ENCODE measurements around the gene TMEM204.

Gene TMEM204

DNA sequence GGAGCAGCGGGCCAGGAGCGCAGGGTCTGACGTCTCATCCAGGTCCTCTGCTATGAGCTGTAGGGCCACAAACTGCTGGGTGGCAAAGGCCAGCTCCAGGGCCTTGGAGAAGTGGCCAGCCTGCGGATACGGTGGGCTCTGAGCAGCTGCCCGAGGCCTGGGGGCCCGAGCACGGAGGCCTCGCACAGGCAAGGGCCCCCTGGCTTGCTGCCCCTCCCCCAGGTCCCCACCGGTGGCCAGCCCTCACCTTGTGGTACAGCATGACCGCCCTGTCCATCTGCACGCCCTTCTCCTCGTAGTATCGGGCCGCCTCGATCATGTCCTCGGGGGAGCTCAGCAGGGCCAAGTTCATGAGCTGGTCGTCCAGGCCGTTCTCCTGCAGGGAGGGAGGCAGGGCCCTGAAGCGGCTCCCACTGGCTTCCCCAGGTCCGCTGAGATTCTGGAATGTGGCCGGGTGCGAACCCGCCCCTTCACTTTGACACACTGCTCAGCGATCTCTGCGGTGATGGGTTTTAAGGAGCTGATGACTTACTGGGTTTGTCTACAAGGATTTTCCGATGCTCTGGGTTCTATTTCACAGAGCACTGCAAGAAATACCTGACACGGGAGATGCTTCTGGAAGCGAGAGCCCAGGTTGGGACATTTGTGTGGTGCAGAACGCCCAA is 9.8 kb upstream of the TMEM204 start:
- DNase-seq = no peak

DNA sequence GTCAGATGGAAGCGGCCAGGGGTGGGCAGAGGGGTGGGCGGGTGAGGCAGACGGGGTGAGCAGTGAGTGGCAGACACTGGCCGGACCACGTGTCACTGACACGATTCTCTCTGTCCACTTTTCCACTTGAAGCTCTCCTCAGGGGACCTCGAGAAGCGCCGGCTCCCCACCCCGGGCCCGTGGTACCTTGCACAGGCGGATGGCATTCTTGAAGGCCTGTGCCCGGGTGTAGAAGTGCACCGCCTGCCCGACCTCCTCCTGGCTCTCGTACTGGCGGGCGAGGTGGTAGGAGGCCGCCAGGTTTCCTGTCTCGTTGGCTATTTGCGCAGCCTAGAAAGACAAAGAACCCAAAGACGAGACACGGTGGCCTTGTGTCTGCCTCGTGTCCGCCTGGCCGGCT is 9.1 kb upstream of the TMEM204 start:
- DNase-seq = no peak

DNA sequence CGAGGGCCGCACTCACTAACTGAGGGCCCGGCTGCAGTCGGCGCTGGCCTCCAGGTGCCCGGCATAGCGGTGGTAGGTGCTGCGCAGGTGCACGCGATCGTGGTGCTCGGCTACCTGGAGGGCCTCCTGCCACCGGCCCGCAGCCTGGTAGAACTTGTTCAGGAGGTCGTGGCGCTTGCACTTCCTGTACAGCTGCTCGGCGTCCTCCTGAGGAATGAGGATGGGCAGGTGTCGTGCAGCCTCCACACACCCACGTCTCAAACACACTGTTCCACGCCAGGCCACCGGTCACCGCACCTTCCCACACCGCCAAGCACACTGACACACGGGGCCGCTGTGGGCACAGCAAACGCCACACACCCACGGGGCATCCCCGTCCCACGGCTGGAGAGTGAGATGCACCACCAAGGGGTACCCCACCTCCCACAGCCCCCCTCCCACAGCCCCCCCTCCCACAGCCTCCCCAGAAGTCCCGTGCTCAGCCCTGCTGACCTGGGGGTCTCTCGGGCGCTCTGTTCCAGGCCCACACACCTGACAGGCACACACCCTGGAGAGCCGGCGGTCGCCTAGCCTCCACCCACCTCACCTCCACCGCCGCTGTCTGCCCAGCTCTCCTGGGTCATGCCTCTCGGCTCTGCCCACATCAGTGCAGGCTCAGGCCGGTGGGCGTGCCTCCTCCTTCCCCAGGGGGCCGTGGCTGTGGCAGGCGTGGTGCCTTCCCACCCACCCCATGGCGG is 7.4 kb upstream of the TMEM204 start:
- no peak for DNase-seq

DNA sequence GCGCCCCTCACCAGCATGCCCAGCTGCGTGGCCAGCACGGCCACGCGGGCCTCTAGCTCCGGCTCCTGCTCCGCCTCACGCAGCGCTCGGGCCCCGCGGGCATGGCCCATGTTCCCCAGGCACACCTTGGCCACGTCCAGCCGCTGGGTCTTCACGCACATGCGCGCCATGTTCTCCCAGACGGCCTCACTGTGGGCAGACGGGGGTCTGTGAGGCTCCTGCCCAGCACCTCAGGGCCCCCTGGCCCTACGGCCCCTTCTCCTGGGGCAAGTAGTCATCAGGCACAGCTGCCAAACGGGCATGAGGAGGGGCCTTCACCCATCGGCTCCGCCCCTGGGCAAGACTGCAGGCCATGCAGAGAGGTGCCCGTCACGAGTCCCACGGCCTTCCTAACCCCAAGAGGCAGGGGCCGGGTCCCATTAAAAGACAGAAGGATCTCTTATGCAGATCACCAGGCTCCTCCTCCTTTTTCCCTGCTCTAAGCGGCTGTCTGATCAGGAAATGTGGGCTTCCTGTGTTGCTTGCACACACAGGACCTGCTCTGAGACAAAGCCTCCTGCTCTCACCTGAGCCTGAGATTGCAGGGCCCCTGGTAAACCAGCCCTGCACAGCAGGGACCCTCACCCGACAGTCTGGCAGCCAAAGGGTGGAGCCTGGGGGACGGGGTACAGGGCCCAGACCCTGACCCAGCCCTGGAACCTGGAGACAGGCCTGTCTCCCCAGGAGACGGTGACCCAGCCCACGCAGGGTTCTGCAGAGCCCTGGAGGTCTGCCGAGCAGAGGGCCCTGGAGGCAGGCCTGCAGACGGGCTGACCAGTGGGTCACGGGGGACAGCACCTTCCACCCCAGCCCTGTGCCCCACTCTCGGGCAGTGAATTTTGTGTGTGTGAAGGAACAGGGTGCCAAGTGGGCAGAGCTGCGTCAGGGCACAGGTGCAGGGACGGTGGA is 6.6 kb upstream of the TMEM204 start:
- no peak for DNase-seq

DNA sequence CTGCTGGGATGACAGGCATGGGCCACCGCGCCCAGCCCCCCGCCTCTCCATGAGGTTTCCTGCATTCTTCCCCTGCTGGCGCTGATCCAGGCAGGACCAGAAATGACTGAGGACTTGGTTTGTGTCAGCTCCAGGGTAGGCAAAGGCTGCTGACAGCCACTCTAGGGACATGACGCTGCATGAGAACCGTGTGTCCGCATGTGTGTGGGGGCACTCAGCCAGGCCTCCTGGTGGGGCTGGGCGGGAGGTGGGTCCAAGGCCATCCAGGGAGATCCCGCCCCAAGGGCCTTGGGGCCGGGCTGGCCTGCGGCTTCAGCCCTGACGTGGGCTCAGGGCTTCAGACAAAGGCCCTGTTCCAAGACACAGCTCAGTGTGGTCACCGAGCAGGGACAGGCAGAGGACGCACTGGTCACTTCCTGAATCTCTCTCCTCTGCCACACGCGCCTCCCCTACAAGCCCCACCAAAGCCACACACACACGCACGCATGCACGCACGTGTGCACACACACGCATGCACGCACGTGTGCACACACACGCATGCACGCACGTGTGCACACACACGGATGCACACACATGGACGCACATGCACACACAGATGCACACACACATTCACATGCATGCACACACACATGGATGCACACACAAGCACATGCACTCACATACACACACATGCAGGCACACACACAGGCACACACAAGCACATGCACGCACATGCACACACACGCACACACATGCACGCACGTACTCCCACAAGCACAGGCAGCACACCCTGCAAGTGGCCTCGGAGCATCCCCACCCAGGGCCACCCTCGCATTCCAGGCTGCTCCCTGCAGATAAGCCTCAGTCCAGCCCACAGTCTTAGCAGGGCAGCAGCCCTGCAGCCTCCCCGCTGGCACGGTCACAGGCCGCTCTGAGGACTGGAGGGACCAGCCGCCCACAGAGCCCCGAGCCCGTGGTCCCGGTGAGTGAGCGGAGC is 5.3 kb upstream of the TMEM204 start:
- DNase-seq = no peak

DNA sequence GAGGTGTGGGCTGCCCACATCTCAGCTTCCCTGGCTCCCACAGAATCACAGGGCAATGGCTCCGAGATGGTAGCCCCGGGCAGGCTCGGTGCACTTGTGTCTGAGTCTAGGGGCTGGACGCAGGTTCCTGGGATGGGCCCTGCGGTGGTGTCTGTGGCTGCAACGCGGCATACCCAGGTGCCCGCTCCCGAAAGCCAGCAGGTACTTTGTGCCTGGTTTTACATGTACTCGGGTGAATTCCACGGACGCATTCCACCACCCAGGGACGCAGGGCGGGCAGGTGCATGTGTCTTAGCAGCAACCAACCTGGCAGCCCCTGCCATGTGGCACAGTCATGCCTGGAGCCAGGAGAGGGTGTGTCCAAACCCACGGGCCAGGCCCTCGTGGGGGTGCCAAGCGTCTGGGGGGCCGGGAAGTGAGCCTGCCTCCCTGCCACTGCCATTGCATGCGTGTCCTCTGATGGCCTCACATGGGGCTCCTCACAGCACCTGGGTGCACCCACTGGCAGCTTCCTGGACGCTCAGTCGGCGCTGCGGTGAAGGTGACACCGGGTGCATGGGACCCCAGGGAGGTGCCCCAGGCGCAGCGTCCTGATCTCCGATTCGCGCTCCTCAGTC is 4.4 kb upstream of the TMEM204 start:
- DNase-seq = no peak

DNA sequence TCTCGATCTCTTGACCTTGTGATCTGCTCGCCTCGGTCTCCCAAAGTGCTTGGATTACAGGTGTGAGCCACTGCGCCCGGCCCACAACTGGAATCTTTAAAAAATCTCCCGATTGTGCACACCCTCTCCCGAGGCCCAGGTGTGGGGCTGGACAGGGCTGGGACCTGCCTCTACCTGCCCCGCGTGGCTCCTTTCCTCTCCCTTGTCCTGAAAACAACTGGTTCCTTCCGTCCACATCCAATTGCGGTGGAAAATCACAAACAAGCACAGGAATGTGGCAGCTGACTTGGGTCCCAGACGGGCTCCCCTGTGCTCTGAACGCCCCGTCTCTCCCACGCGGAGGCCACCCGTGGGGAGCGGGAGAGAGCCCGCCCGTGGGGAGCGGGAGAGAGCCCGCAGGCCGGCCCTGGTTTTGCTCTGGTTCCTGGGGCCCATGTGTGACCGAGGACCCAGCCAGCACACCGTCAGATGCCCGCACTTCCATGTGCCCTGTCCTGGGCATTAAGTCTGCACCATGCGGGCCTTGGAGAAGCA is 3.0 kb upstream of the TMEM204 start:
- no peak for DNase-seq

DNA sequence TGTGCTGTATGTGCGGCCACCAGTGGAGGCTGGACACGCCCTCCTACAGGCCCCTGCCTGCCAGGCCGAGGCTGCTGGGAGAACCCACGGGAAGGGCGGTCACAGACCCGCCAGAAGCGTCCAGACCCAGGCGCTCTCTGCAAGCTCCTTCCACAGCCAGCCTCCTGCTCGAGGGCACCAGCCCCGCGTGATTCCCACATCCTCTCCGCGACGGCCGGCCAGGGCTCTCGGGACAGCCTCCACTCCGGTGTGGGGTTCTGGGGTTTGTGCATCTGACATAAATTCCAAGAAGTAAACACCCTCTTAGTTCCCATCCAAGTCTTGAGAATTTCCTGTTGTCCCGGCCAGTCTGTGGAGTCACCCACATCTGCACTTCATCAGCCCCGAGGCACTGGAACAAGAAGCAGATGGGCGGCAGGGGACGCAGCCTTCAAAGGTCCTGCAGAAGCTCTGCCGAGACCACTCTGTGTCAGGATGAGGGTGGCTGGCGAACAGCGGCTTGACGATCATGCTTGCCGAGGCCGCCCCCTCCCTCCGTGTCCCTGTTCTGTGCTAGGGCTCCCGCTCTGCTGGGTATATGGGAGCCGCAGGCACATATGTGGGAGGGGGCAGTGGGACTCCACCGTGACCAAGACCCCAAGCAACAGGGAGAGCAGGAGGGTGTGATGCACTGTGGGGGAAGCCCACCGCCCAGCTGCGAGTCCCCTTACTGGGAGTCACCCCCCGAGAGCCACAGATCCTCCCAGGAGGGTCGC is 2.4 kb upstream of the TMEM204 start:
- DNase-seq = no peak

DNA sequence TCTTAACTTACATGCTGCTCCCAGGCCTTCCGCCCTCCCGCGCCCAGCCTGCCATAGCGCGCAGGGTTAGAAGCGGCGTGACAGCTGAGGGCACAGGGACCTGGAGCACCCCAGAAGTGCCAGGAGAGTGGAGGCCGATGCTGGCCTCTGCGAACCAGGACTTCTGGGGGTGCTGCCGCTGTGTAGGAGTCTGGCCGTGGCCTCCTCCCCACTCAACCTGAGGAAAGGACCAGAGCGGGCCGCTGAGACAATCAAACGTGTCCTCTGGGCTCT is 1.9 kb upstream of the TMEM204 start:
- DNase-seq = no peak

DNA sequence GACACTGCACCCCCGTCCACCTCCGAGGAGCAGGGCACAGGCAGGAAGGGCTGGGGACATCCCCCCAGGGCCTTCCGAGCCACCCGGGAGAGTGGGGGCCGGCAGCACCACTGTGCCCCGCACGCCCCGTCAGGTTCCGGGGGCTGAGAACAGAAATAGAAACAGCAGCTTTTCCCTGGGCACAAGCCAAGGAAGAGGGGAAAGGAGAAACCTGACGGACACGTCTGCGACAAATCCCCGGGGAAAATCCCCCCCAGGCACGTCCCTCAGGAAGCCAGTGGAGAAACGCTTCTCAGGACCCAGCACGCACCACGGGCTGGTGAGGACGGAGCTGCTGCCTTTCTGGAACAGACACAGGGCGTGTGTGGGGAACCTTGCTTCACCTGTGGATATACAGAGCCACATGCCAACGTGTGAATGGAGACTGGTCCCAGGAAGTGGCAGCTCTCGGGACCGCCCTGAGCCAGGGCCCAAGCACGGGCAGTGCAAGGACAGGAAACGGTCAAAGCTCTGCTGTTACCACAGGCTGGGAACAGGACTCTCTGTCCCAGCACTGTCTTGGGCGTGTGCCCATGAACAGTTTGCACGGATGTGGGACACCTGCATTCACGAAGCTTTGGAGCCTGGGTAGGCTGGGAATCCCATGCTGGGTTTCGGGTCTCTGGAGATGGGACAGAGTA is 1.2 kb upstream of the TMEM204 start:
- DNase-seq = no peak

DNA sequence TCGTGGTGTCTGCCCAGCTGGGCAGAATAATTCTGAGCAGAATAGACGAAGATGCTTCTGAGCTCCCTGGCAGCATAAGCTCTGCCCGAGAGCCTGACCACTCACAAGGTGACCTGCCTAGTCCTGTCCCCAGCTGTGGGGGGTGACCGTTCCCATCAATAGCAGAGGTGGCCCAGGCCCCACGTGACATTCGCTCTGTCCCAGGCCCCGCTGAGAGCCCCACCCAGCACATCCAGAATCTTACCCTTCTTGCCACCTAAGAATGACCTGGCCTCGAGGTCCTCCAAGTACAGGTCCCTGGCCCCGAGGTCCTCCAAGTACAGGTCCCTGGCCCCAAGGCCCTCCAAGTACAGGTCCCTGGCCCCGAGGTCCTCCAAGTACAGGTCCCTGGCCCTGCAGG is 695 bp upstream of the TMEM204 start:
- DNase-seq = no peak

DNA sequence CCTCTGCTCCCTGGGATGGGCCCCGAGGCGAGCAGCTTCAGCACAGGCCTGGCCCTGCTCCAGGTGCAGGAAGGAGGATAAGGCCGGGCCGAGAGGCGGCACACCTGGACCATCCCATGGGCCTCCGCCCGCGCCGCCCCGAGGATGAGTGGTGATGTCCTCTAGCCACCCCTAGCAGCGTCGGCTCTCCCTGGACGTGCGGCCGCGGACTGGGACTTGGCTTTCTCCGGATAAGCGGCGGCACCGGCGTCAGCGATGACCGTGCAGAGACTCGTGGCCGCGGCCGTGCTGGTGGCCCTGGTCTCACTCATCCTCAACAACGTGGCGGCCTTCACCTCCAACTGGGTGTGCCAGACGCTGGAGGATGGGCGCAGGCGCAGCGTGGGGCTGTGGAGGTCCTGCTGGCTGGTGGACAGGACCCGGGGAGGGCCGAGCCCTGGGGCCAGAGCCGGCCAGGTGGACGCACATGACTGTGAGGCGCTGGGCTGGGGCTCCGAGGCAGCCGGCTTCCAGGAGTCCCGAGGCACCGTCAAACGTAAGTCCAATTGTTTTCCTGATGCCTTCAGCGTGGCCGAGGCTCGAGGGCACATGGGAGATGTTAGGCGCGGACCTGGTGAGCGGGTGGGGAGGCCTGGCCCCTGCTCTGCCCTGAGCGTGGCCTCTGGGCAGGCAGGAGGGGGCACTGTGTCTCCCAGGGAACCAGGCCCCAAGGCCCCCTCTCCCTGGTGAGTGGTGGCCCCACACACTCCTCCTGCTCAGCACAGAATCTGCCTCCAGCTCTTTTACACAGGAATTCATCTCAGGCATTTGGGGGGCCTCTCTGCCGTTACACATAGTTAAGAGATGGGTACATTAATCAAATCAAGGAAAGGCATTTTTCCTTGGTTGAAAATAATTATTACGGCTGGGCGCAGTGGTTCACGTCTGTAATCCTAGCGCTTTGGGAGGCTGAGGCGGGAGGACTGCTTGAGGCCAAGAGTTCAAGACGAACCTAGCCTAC is 855 bp downstream of the TMEM204 start:
- peak; percentile 23 for DNase-seq

DNA sequence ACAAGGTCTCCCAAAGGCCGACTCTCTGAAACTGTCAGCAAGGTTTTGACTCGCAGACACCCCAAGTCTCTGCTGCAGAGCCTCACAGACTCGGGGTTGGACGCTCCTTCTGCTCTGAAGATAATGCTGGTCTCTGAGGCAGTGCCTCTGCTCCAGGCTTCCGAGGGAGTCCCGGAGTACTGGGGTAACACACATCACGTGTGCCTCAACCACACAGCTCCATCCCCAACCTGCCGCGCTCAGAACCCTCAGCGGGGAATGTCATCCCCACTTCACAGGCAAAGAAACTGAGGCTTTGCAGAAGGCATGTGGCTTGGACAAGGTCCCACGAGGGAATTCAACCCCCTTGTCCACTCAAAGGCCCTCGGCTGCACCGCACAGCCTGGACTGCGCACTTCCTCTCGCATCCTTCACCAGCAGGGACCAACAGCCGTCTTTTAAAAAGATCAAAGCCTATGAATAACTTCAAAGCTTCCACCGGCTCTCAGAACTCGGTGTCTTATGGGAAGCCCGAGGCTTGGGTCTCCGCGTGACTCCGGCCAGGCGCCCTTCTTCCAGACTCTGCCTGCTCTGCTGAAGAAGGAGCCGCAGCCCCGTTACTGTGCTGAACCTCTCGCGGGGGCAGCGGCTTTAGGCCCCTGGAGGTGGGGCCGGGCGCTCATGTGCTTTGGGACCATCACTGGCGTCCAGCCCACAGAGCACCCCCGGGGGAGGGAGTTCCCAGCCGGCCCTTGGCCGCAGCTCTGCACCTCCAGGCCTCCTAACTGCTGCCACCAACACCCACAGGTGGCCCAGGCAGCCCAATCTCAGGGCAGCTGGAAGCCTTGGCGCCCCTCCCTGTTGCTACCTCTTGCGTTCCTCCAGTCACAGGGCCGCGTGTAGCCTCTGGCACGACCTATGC is 2.2 kb downstream of the TMEM204 start:
- DNase-seq = peak; percentile 29

DNA sequence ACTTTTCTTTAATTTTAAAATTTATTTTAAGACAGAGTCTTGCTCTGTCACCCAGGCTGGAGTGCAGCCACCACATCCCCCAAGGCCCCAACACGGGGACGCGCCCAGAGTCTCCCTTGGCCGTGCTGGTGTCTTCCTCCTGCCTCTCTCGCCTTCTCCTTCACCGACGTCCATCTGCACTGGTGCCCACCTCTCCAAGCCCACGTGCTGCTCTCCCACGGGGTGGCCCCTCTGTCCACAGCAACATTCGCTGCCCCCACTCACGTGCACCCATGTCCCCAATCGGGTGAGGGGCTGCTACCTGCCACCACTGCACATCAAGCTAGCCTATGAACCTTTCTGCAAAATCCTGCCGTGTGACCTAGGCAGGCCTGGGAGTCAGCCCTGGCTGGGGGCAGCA is 3.1 kb downstream of the TMEM204 start:
- no peak for DNase-seq

DNA sequence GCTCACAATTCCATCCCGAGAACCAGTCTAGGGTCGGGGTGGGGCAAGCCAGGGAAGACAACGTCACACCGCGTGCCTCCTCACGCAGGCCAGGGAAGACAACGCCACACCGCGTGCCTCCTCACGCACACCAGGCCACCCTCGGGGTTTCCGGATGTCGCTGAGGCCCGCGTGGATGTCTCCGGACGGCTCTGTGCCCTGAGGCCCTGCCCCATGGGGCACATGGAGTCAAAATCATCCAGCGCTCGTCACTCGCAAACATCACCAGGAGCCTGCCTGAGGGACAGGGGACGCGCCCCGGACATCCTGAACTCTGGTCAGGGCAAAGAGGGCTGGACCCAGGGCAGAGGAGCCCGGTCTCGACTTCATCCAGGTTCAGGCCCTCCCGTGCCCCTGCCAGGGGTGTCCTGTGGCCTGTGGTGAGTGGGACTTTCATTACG is 3.7 kb downstream of the TMEM204 start:
- DNase-seq = no peak

DNA sequence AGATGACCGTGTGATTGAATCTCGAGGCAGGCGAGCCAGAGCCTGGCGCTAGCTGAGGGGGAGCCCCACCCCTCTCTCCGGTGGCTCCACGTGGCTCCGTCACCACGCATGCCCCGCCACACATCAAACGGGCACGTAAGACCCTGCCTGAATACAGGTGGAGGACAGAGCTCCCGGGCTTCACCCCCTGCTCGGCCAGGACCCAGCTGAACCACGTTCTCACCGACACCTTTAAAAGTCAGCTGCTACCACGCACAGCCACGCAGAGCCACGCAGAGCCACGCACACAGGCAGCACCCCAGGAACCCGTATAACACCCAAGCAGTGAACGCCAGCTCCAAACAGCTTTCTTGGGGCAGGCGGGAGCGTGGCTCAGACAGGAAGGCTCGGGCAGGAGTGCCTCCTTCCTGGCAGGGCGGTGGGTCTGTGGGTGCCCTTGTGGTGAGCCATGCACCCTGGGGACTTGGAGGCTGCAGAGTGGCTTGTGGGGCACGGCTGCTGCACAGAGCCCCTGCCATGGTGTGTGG is 4.4 kb downstream of the TMEM204 start:
- DNase-seq = peak; percentile 46

DNA sequence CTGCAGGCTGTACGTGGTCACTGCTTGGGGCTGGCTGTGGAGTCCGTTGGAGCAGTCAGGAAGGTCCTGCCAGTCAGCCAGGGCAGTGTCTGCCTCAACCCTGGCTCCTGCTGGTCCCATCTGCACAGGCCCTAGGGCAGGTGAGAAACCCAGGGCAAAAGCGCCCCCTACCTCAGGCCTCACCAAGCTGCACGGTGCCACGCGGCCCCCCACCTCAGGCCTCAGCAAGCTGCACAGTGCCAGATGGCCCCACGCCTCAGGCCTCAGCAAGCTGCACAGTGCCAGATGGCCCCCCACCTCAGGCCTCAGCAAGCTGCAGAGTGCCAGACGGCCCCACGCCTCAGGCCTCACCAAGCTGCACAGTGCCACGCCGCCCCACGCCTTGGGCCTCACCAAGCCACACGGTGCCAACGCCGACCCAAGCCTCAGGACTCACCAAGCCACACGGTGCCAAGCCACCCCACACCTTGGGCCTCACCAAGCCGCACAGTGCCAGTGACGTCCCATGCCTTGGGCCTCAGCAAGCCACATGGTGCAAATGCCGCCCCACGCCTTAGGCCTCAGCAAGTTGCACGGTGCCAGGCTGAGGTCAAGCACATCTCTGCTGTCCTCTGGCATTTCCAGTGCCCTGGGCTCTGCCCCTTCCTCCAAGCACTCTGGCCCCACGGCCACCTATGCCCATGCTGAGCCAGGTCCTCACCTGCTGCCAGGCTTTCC is 5.5 kb downstream of the TMEM204 start:
- DNase-seq = peak; percentile 31

All from stimulated activated CD4-positive, alpha-beta T cell treated with anti-CD3 and anti-CD28 coated beads, Interleukin-1b, Interleukin-23, amount 100 ng/mL, for 48 hours (primary cell).